ENCODE measurements around the gene CNFN.

- TF ChIP-seq YY1 (IDR thresholded peaks at IDR 0.05; ENCODE audit: low read depth) (no peak), NFIC (IDR thresholded peaks at IDR 0.05) (no peak), REST (IDR thresholded peaks at IDR 0.05; ENCODE audit: low read depth) (no peak), USF1 (IDR thresholded peaks at IDR 0.05) (no peak), EP300 (IDR thresholded peaks at IDR 0.05; ENCODE audit: borderline replicate concordance) (no peak), TAF1 (IDR thresholded peaks at IDR 0.05; ENCODE audit: low read depth) (no peak), CEBPB (IDR thresholded peaks at IDR 0.05) (no peak), MAX (IDR thresholded peaks at IDR 0.05) (no peak), RAD21 (IDR thresholded peaks at IDR 0.05; ENCODE audit: low read depth) (no peak)
These were observed 4.7 kb upstream of the CNFN start for GRCh38 chr19:42394751-42395150.
